WTC11 (cell line): Measurements from ENCODE around the gene PIEZO1. TPM values are rescaled to one million over a fixed set of nuclear protein-coding genes. Genes with fewer than 3 reads are reported as not detected.

Source experiments
- ATAC-seq: fragments of 200-7000 bp; cut with Tn5 transposase; 2 replicates; pipeline ENCODE4 v1.10.0; 2021; ENCODE audit warnings: mild to moderate bottlenecking, moderate library complexity
- CTCF ChIA-PET: fragments of 300-600 bp; sonication (Branson Sonifier 250); formaldehyde crosslinking; loops from one replicate; lab custom pipeline; 2021; ENCODE audit warnings: antibody characterized with exemption; lab: Charles Lee
- POLR2A ChIA-PET: fragments of 350-600 bp; sonication (Branson Sonifier 250); formaldehyde crosslinking; loops from one replicate; lab custom pipeline; 2021; ENCODE audit warnings: antibody characterized with exemption; lab: Charles Lee
- DNase-seq: peaks from one replicate; pipeline ENCODE4 v3.0.0; 2021; ENCODE audit warnings: low spot score
- H3K27ac Mint-ChIP-seq: 2 replicates; pipeline ENCODE4 v1.8.0; 2021; ENCODE audit warnings: mixed read lengths
- H3K27me3 Mint-ChIP-seq: 2 replicates; pipeline ENCODE4 v1.8.0; 2021; ENCODE audit warnings: low read depth, mild to moderate bottlenecking, moderate library complexity, mixed read lengths
- H3K36me3 Mint-ChIP-seq: 2 replicates; pipeline ENCODE4 v1.8.0; 2021; ENCODE audit warnings: mixed read lengths
- H3K4me1 Mint-ChIP-seq: 2 replicates; pipeline ENCODE4 v1.8.0; 2022; ENCODE audit warnings: mixed read lengths
- H3K4me3 Mint-ChIP-seq: 2 replicates; pipeline ENCODE4 v1.8.0; 2021; ENCODE audit warnings: mild to moderate bottlenecking, moderate library complexity, mixed read lengths
- H3K9me3 Mint-ChIP-seq: 2 replicates; pipeline ENCODE4 v1.8.0; 2021; ENCODE audit warnings: mixed read lengths
- AFF4 ChIP-seq: sonication (generic); formaldehyde crosslinking; IDR thresholded peaks from 2 replicates; pipeline ENCODE4 v1.8.1; 2023; ENCODE audit warnings: mild to moderate bottlenecking, missing genetic modification reagents, borderline replicate concordance
- E2F1 ChIP-seq: sonication (generic); formaldehyde crosslinking; IDR thresholded peaks from 2 replicates; pipeline ENCODE4 v1.8.0; 2022; ENCODE audit warnings: mild to moderate bottlenecking, missing genetic modification reagents
- E2F5 ChIP-seq: sonication (generic); formaldehyde crosslinking; IDR thresholded peaks from 2 replicates; pipeline ENCODE4 v1.8.1; 2022; ENCODE audit warnings: mild to moderate bottlenecking, moderate library complexity, missing genetic modification reagents
- GRHL2 ChIP-seq: fragments of 250-450 bp; sonication (Bioruptor Pico); IDR thresholded peaks from 2 replicates; pipeline ENCODE4 v1.8.0; 2022; ENCODE audit warnings: mild to moderate bottlenecking, moderate library complexity; ENCODE audit not compliant: insufficient replicate concordance, severe bottlenecking
- IRF1 ChIP-seq: sonication (generic); formaldehyde crosslinking; IDR thresholded peaks from 2 replicates; pipeline ENCODE4 v1.8.0; 2023; ENCODE audit warnings: missing genetic modification reagents
- KAT7 ChIP-seq: sonication (generic); formaldehyde crosslinking; IDR thresholded peaks from 2 replicates; pipeline ENCODE4 v1.8.1; 2023; ENCODE audit warnings: missing genetic modification reagents, mild to moderate bottlenecking, borderline replicate concordance
- NFE2L1 ChIP-seq: sonication (generic); formaldehyde crosslinking; IDR thresholded peaks from 2 replicates; pipeline ENCODE4 v1.8.1; 2023; ENCODE audit warnings: missing genetic modification reagents
- NR2C2 ChIP-seq: sonication (generic); formaldehyde crosslinking; IDR thresholded peaks from 2 replicates; pipeline ENCODE4 v1.8.0; 2022; ENCODE audit warnings: mild to moderate bottlenecking, missing genetic modification reagents
- RELA ChIP-seq: sonication (generic); formaldehyde crosslinking; IDR thresholded peaks from 2 replicates; pipeline ENCODE4 v1.8.1; 2022; ENCODE audit warnings: missing genetic modification reagents, mild to moderate bottlenecking, borderline replicate concordance
- RORB ChIP-seq: fragments of 250-450 bp; sonication (Bioruptor Pico); IDR thresholded peaks from 2 replicates; pipeline ENCODE4 v1.9.0; 2021; ENCODE audit warnings: mild to moderate bottlenecking
- SOX15 ChIP-seq: fragments of 250-450 bp; sonication (Bioruptor Pico); IDR thresholded peaks from 2 replicates; pipeline ENCODE4 v1.9.0; 2021; ENCODE audit warnings: mild to moderate bottlenecking
- SP1 ChIP-seq: sonication (generic); formaldehyde crosslinking; conservative IDR thresholded peaks from 2 replicates; pipeline ENCODE4 v1.8.1; 2022; ENCODE audit warnings: missing genetic modification reagents
- STAT6 ChIP-seq: sonication (generic); formaldehyde crosslinking; conservative IDR thresholded peaks from 2 replicates; pipeline ENCODE4 v1.8.1; 2023; ENCODE audit warnings: mild to moderate bottlenecking, low read depth, missing genetic modification reagents, moderate library complexity
- TCF7 ChIP-seq: sonication (generic); formaldehyde crosslinking; IDR thresholded peaks from 2 replicates; pipeline ENCODE4 v1.8.0; 2022; ENCODE audit warnings: mild to moderate bottlenecking, low read depth, missing genetic modification reagents, moderate library complexity
- USF1 ChIP-seq: sonication (generic); formaldehyde crosslinking; IDR thresholded peaks from 2 replicates; pipeline ENCODE4 v1.8.0; 2022; ENCODE audit warnings: mild to moderate bottlenecking, missing genetic modification reagents
- ZNF396 ChIP-seq: fragments of 250-450 bp; sonication (Bioruptor Pico); IDR thresholded peaks from 2 replicates; pipeline ENCODE4 v1.8.0; 2021; ENCODE audit warnings: mild to moderate bottlenecking, moderate library complexity, borderline replicate concordance
- ZNF416 ChIP-seq: fragments of 250-450 bp; sonication (Bioruptor Pico); IDR thresholded peaks from 2 replicates; pipeline ENCODE4 v1.9.0; 2021; ENCODE audit warnings: mild to moderate bottlenecking, inconsistent platforms
- ZNF512 ChIP-seq: sonication (generic); formaldehyde crosslinking; IDR thresholded peaks from 2 replicates; pipeline ENCODE4 v1.8.1; 2022; ENCODE audit warnings: missing genetic modification reagents, borderline replicate concordance
- ZNF532 ChIP-seq: fragments of 250-450 bp; sonication (Bioruptor Pico); IDR thresholded peaks from 2 replicates; pipeline ENCODE4 v1.9.0; 2021; ENCODE audit warnings: mild to moderate bottlenecking, borderline replicate concordance
- total RNA-seq: library from RNA; stranded (reverse); gene quantifications from 3 replicates; pipeline ENCODE4 v1.2.3, GENCODE V29; 2021

The PIEZO1 gene
- total RNA-seq, 1 experiment from 2014 or later: 71.3 TPM

- no peak for TF ChIP-seq STAT6 (CRISPR knock-in tag)
These were observed 87.7 kb downstream of the PIEZO1 start (continued) for GRCh38 chr16:88697116-88697830.

- ATAC-seq (no peak), DNase-seq (no peak)
- Mint-ChIP-seq H3K4me1 (no peaks in the 10 kb centered on the region), H3K36me3 (peaks cover 3% of the 10 kb centered on the region; the same call in 1 of the 2 replicates), H3K4me3 (no peak overlapping the region), H3K27ac (no peak overlapping the region), H3K9me3 (no peaks in the 10 kb centered on the region), H3K27me3 (no peaks in the 10 kb centered on the region)
- ChIA-PET CTCF (interaction anchor here (0.6 kb wide), 1 partner anchor 76 kb away, joined by 4 read pairs; no protein-coding TSS in a partner anchor), POLR2A (no interaction called here)
- TF ChIP-seq NFE2L1 (CRISPR knock-in tag) (no peak), IRF1 (CRISPR knock-in tag) (no peak), RELA (CRISPR knock-in tag) (no peak), ZNF512 (CRISPR knock-in tag) (no peak), NR2C2 (CRISPR knock-in tag) (no peak), GRHL2 (CRISPR knock-in tag) (no peak), RORB (CRISPR knock-in tag) (no peak), ZNF396 (CRISPR knock-in tag) (no peak), USF1 (CRISPR knock-in tag) (no peak), SP1 (no peak), SOX15 (CRISPR knock-in tag) (no peak), E2F5 (CRISPR knock-in tag) (no peak), KAT7 (CRISPR knock-in tag) (no peak), ZNF416 (CRISPR knock-in tag) (no peak), TCF7 (CRISPR knock-in tag) (no peak), E2F1 (no peak), ZNF532 (CRISPR knock-in tag) (no peak), AFF4 (no peak)
These were observed 88.6 kb downstream of the PIEZO1 start for GRCh38 chr16:88696441-88696840.
